ENCODE measurements around the gene C8G. TPM values are rescaled to one million over a fixed set of nuclear protein-coding genes. Genes with fewer than 3 reads are reported as not detected.

The C8G gene
- total RNA-seq, 1 donor from 2014 or later, result 1.7 TPM

DNA sequence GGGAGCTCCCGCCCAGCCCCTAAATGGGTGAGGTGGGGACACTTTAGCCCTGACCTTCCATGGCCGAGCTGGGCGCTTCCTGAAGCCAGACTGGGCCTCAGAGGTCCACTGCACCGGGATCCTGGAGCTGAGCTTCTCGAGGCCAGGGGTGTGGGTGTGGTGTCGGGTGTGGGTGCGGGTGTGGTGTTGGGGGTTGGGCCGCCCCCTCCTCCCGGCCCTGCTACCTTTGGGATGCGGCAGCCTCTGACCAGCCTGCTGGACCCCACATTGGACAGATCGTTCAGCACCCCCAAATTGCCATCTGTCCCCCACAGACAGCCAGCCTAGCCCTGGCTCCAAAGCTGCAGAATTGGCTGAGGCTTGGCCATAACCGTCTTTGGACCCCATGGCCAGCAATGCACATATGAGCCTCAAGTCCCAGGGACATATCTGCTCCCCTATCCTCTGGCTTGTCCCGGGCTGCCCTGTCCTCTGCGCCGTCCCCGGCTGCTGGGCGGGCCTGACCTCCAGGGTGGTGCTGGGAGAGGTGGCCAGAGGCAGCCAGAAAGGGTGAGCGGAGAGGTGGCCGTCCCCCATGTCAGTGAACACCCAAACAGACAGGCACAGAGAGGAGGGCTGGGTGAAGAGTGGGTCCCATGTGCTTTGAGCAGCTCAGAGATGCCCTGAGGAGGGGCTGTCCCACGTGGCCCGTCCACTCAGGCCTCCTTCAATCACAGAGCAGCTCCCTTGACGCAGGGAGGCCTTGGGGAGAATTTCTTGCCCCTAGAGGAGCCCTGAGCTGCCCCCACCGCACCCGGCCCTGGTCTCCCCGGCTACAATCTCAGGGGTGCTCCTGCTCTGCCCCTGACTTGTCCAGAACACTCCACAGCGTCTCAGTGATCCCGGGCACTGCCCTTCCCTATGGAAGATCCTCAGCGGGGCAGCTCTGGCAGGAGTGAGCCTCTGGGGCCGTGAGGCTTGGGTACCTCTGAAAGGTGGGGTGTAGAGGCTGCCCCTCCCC lies 28.9 kb downstream of the C8G start:
- Mint-ChIP-seq H3K27me3 (ENCODE audit: unreplicated experiment) (no peaks in the 10 kb centered on the region), H3K36me3 (ENCODE audit: unreplicated experiment) (no peaks in the 10 kb centered on the region), H3K27ac (ENCODE audit: unreplicated experiment) (no peak overlapping the region), H3K4me3 (ENCODE audit: unreplicated experiment) (no peak overlapping the region), H3K4me1 (ENCODE audit: unreplicated experiment) (peaks cover 4% of the 10 kb centered on the region), H3K9me3 (ENCODE audit: unreplicated experiment) (no peaks in the 10 kb centered on the region)
- TF ChIP-seq, protein P1, sequence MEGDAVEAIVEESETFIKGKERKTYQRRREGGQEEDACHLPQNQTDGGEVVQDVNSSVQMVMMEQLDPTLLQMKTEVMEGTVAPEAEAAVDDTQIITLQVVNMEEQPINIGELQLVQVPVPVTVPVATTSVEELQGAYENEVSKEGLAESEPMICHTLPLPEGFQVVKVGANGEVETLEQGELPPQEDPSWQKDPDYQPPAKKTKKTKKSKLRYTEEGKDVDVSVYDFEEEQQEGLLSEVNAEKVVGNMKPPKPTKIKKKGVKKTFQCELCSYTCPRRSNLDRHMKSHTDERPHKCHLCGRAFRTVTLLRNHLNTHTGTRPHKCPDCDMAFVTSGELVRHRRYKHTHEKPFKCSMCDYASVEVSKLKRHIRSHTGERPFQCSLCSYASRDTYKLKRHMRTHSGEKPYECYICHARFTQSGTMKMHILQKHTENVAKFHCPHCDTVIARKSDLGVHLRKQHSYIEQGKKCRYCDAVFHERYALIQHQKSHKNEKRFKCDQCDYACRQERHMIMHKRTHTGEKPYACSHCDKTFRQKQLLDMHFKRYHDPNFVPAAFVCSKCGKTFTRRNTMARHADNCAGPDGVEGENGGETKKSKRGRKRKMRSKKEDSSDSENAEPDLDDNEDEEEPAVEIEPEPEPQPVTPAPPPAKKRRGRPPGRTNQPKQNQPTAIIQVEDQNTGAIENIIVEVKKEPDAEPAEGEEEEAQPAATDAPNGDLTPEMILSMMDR (IDR thresholded peaks at IDR 0.05), result no peak
- DNase-seq (ENCODE audit: extremely low spot score, unreplicated experiment), result no peak

DNA sequence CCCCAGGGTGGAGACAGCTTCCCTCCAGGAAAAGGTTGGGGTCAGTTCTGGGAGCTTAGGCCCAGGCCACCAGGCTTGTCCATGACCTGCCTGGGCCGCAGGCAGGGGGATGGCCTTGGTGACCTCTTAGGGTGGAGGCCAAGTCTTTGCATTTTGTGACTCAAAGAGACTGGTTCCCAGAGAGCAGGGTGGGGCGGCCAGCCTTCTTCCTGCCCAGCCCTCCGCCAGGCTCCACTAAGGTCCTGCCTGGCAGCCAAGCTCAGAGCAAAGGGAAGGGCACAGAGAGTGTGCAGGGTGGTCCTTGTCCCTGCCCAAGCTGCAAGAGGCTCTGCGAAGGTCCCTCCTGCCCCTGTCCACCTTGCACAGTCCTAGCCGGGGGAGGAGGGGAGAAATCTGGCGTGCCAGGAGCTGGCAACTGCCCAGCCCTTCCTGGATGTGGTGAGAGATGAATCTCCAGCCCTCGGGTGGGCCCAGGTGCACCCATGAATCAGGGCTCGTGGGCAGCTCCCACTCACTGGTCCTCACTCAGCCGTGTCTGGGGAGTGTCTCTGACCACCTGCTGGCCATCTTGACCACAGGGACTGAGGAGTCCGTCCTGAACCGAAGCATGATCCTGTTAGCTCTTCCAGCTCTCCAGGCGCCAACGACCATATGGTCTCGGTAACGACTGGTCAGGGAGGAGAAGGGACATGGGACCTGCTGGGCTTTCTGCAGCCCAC lies 29.9 kb downstream of the C8G start:
- Mint-ChIP-seq H3K9me3 (ENCODE audit: unreplicated experiment) (no peaks in the 10 kb centered on the region), H3K36me3 (ENCODE audit: unreplicated experiment) (no peaks in the 10 kb centered on the region), H3K4me3 (ENCODE audit: unreplicated experiment) (no peak overlapping the region), H3K27ac (ENCODE audit: unreplicated experiment) (no peak overlapping the region), H3K4me1 (ENCODE audit: unreplicated experiment) (peaks cover 4% of the 10 kb centered on the region), H3K27me3 (ENCODE audit: unreplicated experiment) (no peaks in the 10 kb centered on the region)
- DNase-seq (ENCODE audit: extremely low spot score, unreplicated experiment), result no peak
- TF ChIP-seq, protein P1 (IDR thresholded peaks at IDR 0.05), result no peak

DNA sequence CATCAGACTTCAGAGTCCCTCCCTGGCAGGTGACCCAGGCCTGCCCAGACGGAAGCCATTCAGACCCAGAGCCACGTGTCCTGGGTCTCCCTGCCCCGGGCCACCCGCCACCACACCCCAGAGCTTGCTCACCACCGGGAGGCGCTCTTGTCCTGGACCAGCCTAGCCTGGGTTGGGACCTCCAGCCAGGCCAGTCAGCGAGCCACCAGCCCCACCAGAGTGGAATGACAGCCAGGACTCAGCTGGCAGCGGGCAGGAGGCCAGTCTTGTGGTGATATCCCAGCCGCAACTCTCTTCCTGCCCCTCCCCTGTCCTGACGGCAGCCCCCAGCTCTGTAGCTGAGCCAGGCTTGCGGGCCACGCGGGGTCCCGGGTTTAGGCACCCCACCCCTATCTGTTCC lies 30.6 kb downstream of the C8G start:
- Mint-ChIP-seq H3K27me3 (ENCODE audit: unreplicated experiment) (no peaks in the 10 kb centered on the region), H3K4me3 (ENCODE audit: unreplicated experiment) (no peak overlapping the region)

GRCh38 chr9:136977223-136977622 lies 32.2 kb downstream of the C8G start, which contains the start of gene PTGDS:
TSS of gene PTGDS (plus strand) at chr9:136977504. CDS start at chr9:136977579, 75 bp downstream.
- Mint-ChIP-seq H3K27me3 (ENCODE audit: unreplicated experiment) (no peaks in the 10 kb centered on the region), H3K4me3 (ENCODE audit: unreplicated experiment) (peak within 1 kb of the TSS; percentile 58), H3K36me3 (ENCODE audit: unreplicated experiment) (no peaks in the 10 kb centered on the region), H3K27ac (ENCODE audit: unreplicated experiment) (no peak within 1 kb of the TSS), H3K4me1 (ENCODE audit: unreplicated experiment) (peaks cover 4% of the 10 kb centered on the region), H3K9me3 (ENCODE audit: unreplicated experiment) (no peaks in the 10 kb centered on the region)
- DNase-seq (ENCODE audit: extremely low spot score, unreplicated experiment), result no peak
- TF ChIP-seq, protein P1 (IDR thresholded peaks at IDR 0.05), result no peak

More for the DNA sequence above, 30.6 kb downstream of the C8G start:
- Mint-ChIP-seq H3K27ac (ENCODE audit: unreplicated experiment) (no peak overlapping the region), H3K4me1 (ENCODE audit: unreplicated experiment) (peaks cover 4% of the 10 kb centered on the region), H3K9me3 (ENCODE audit: unreplicated experiment) (no peaks in the 10 kb centered on the region), H3K36me3 (ENCODE audit: unreplicated experiment) (no peaks in the 10 kb centered on the region)
- no peak for DNase-seq (ENCODE audit: extremely low spot score, unreplicated experiment)
- TF ChIP-seq, protein P1 (IDR thresholded peaks at IDR 0.05), result no peak

- H3K9me3 Mint-ChIP-seq (ENCODE audit: unreplicated experiment), result no peaks in the 10 kb centered on the region
- TF ChIP-seq, protein P1 (IDR thresholded peaks at IDR 0.05), result no peak
- H3K4me1 Mint-ChIP-seq (ENCODE audit: unreplicated experiment), result peaks cover 4% of the 10 kb centered on the region
- DNase-seq (ENCODE audit: extremely low spot score, unreplicated experiment), result no peak
- H3K27ac Mint-ChIP-seq (ENCODE audit: unreplicated experiment), result no peak overlapping the region
- H3K36me3 Mint-ChIP-seq (ENCODE audit: unreplicated experiment), result no peaks in the 10 kb centered on the region
- H3K27me3 Mint-ChIP-seq (ENCODE audit: unreplicated experiment), result no peaks in the 10 kb centered on the region
- peak overlapping the region; percentile 58 for H3K4me3 Mint-ChIP-seq (ENCODE audit: unreplicated experiment)
Observed at GRCh38 chr9:136977649-136978072, 32.6 kb downstream of the C8G start.

All from osteocyte (in vitro differentiated cells).